GM20000 (cell line): ENCODE results near the gene PCDHGB2.
"Not testable (repeated sequence)": the region's sequence is repeated elsewhere in the genome, so short reads cannot be mapped to it uniquely, and the experiment has no call there.

Source experiments
- DNase-seq: peaks from one replicate; pipeline ENCODE4 v3.0.0; 2012; ENCODE audit warnings: low spot score
- TF ChIP-seq, protein P1 (sequence below): IDR thresholded peaks from 2 replicates; pipeline ENCODE4 v1.5.1; 2012; ENCODE audit warnings: mild to moderate bottlenecking, control low read depth; ENCODE audit errors: extremely low read depth, missing control alignments

The PCDHGB2 gene

DNA sequence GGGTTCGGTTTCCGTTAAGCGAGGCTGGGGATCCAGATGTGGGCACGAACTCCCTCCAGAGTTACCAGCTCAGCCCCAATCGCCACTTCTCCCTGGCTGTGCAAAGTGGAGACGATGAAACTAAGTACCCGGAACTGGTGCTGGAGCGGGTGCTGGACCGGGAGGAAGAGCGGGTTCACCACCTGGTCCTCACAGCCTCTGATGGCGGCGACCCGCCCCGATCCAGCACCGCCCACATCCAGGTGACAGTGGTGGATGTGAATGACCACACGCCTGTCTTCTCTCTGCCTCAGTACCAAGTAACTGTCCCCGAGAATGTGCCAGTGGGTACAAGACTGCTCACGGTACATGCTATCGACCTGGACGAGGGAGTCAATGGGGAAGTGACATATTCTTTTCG, 23.6 kb downstream of the PCDHGB2 start:
- TF ChIP-seq, protein P1, sequence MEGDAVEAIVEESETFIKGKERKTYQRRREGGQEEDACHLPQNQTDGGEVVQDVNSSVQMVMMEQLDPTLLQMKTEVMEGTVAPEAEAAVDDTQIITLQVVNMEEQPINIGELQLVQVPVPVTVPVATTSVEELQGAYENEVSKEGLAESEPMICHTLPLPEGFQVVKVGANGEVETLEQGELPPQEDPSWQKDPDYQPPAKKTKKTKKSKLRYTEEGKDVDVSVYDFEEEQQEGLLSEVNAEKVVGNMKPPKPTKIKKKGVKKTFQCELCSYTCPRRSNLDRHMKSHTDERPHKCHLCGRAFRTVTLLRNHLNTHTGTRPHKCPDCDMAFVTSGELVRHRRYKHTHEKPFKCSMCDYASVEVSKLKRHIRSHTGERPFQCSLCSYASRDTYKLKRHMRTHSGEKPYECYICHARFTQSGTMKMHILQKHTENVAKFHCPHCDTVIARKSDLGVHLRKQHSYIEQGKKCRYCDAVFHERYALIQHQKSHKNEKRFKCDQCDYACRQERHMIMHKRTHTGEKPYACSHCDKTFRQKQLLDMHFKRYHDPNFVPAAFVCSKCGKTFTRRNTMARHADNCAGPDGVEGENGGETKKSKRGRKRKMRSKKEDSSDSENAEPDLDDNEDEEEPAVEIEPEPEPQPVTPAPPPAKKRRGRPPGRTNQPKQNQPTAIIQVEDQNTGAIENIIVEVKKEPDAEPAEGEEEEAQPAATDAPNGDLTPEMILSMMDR = no peak
- DNase-seq = no peak

- no peak for DNase-seq
Measured at GRCh38 chr5:141384471-141385267, 24.9 kb downstream of the PCDHGB2 start.

GRCh38 chr5:141387557-141388311, 27.9 kb downstream of the PCDHGB2 start, which contains the start of gene PCDHGB4:
PCDHGB4 (plus strand) TSS chr5:141387698; CDS start chr5:141387885, 187 bp downstream.
- TF ChIP-seq, protein P1 = peak; percentile 47
- not testable (repeated sequence) for DNase-seq

More at GRCh38 chr5:141384471-141385267, 24.9 kb downstream of the PCDHGB2 start:
- TF ChIP-seq, protein P1 = no peak

GRCh38 chr5:141388661-141389060, 28.9 kb downstream of the PCDHGB2 start:
- no peak for DNase-seq
- TF ChIP-seq, protein P1 = no peak

DNA sequence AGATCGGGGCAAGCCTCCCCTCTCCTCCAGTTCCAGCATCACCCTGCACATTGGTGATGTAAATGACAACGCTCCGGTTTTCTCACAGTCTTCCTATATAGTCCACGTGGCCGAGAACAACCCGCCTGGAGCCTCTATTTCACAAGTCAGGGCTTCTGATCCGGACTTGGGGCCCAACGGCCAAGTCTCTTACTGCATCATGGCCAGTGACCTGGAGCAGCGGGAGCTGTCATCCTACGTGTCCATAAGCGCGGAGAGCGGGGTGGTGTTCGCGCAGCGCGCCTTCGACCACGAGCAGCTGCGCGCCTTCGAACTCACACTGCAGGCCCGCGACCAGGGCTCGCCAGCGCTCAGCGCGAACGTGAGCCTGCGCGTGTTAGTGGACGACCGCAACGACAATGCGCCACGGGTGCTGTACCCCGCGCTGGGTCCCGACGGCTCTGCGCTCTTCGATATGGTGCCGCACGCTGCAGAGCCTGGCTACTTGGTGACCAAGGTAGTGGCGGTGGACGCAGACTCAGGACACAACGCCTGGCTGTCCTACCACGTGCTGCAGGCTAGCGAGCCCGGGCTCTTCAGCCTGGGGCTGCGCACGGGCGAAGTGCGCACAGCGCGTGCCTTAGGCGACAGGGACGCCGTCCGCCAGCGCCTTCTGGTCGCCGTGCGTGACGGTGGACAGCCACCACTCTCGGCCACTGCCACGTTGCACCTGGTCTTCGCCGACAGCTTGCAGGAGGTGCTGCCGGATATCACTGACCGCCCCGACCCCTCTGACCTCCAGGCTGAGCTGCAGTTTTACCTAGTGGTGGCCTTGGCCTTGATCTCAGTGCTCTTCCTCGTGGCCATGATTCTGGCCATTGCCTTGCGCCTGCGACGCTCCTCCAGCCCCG, 29.6 kb downstream of the PCDHGB2 start:
- DNase-seq = no peak
- TF ChIP-seq, protein P1 = no peak

GRCh38 chr5:141392429-141393198, 32.8 kb downstream of the PCDHGB2 start, which contains the start of gene PCDHGA8:
PCDHGA8 (plus strand) TSS chr5:141392633; CDS start chr5:141392814, 181 bp downstream.
- no peak for DNase-seq
- TF ChIP-seq, protein P1 = no peak
